CD4-positive, alpha-beta memory T cell (primary cell): ENCODE data around the gene SSBP3. TPM values are rescaled to one million over a fixed set of nuclear protein-coding genes. Genes with fewer than 3 reads are reported as not detected.
A peak's percentile ranks its signal among the peaks of the same experiment; 100 is the strongest.

ENCODE experiments used
- CTCF ChIA-PET: fragments of 350-600 bp; sonication (Branson Sonifier 250); formaldehyde crosslinking; loops from one replicate; lab custom pipeline; 2021; ENCODE audit warnings: inconsistent platforms; ENCODE audit not compliant: partially characterized antibody; lab: Charles Lee
- POLR2A ChIA-PET: fragments of 350-600 bp; sonication (Branson Sonifier 250); formaldehyde crosslinking; loops from one replicate; lab custom pipeline; 2021; ENCODE audit not compliant: partially characterized antibody; lab: Charles Lee
- DNase-seq, 5 donors: peaks; one replicate each; pipeline versions ENCODE4 v3.0.0 to v3.0.0-alpha.2; 2020 to 2022; ENCODE audit warnings: mixed read lengths in 1 of 5
- H3K27ac ChIP-seq: one replicate; pipeline ENCODE4 v1.7.0; 2013; ENCODE audit warnings: low read depth, low read length
- H3K27me3 ChIP-seq: 2 replicates; pipeline ENCODE4 v1.7.0; 2013; ENCODE audit warnings: mild to moderate bottlenecking, low read length, moderate library complexity; ENCODE audit not compliant: insufficient read depth
- H3K36me3 ChIP-seq: 2 replicates; pipeline ENCODE4 v1.7.0; 2013; ENCODE audit warnings: mild to moderate bottlenecking, low read length, moderate library complexity; ENCODE audit not compliant: insufficient read depth
- H3K4me1 ChIP-seq: 2 replicates; pipeline ENCODE4 v1.7.0; 2013; ENCODE audit warnings: mild to moderate bottlenecking, low read length, moderate library complexity; ENCODE audit not compliant: insufficient read depth
- H3K4me3 ChIP-seq, 2 donors: one replicate each; pipeline ENCODE4 v1.7.0; 2013; ENCODE audit warnings: low read length in 2 of 2, mild to moderate bottlenecking in 1 of 2
- H3K9me3 ChIP-seq, 2 donors: one replicate each; pipeline ENCODE4 v1.7.0; 2013; ENCODE audit warnings: low read length in 2 of 2, control low read depth in 1 of 2; ENCODE audit not compliant: control insufficient read depth in 1 of 2
- H3K27ac Mint-ChIP-seq, 7 donors: one replicate each; pipeline ENCODE4 v1.8.0; 2020 to 2021; ENCODE audit warnings: mixed read lengths in 7 of 7, mild to moderate bottlenecking in 6 of 7, inconsistent platforms in 3 of 7, moderate library complexity in 3 of 7
- H3K27me3 Mint-ChIP-seq, 2 donors: one replicate each; pipeline ENCODE4 v1.8.0; 2020 to 2021; ENCODE audit warnings: mixed read lengths in 2 of 2
- H3K36me3 Mint-ChIP-seq, 2 donors: one replicate each; pipeline ENCODE4 v1.8.0; 2020 to 2021; ENCODE audit warnings: mixed read lengths in 2 of 2, inconsistent platforms in 1 of 2, mild to moderate bottlenecking in 1 of 2
- H3K4me1 Mint-ChIP-seq, 4 donors: one replicate each; pipeline ENCODE4 v1.8.0; 2020 to 2021; ENCODE audit warnings: mixed read lengths in 4 of 4, mild to moderate bottlenecking in 1 of 4
- H3K4me3 Mint-ChIP-seq, 8 donors: one replicate each; pipeline ENCODE4 v1.8.0; 2020 to 2021; ENCODE audit warnings: mixed read lengths in 8 of 8, mild to moderate bottlenecking in 7 of 8, moderate library complexity in 6 of 8, inconsistent platforms in 3 of 8
- H3K9me3 Mint-ChIP-seq, 8 donors: one replicate each; pipeline ENCODE4 v1.8.0; 2020 to 2021; ENCODE audit warnings: mixed read lengths in 8 of 8, mild to moderate bottlenecking in 5 of 8, inconsistent platforms in 3 of 8, moderate library complexity in 1 of 8
- intact Hi-C: fragments of 100-400 bp; cut with micrococcal nuclease; formaldehyde crosslinking; loops from one replicate; pipeline ENCODE4 v1.15.1; 2023
- polyA plus RNA-seq, 2 donors: library from polyadenylated mRNA; unstranded; fragments of 300-500 nt; fragmentation: Illumina TruSeq; gene quantifications; one replicate each; pipeline ENCODE4 v1.2.3, GENCODE V29; 2021
- total RNA-seq, 2 experiments: library from RNA; stranded (reverse); gene quantifications; one replicate each; pipeline ENCODE4 v1.2.3, GENCODE V29; 2021

The SSBP3 gene
- total and polyA plus RNA-seq, 4 experiments from 2014 or later, result 10.9 to 87.6 (median 45.1) TPM

- H3K27me3 ChIP-seq, result no peaks in the 10 kb centered on the region
- CTCF ChIA-PET, result interaction anchor here (1.6 to 4.9 kb wide), 2 partner anchors 85 to 96 kb away, joined by 5 to 36 read pairs; no protein-coding TSS in a partner anchor
- H3K4me3 ChIP-seq, result no peak overlapping the region
- peaks cover 37% of the 10 kb centered on the region for H3K36me3 ChIP-seq
- POLR2A ChIA-PET, result interaction anchor here (7.2 kb wide), 1 partner anchor 85 kb away, joined by 254 read pairs; no protein-coding TSS in a partner anchor
- intact Hi-C loops, result no loop called here
- peaks cover 0 to 1% (median 0%) of the 10 kb centered on the region in 8 donors for H3K9me3 Mint-ChIP-seq
- peak overlapping the region; percentile 4 to 88 (median 53) for H3K27ac Mint-ChIP-seq
- H3K9me3 ChIP-seq, result no peaks in the 10 kb centered on the region
- peaks cover 58% of the 10 kb centered on the region for H3K4me1 ChIP-seq
- peaks cover 51 to 82% (median 65%) of the 10 kb centered on the region in 4 donors for H3K4me1 Mint-ChIP-seq
- peak overlapping the region in 7 of 8 donors; percentile 1 to 88 (median 83) for H3K4me3 Mint-ChIP-seq
- H3K27ac ChIP-seq, result no peak overlapping the region
- DNase-seq, result no peak
- peaks cover 54 to 65% of the 10 kb centered on the region in 2 donors for H3K36me3 Mint-ChIP-seq
- H3K27me3 Mint-ChIP-seq, result peaks cover 0 to 1% of the 10 kb centered on the region in 2 donors
Observed at GRCh38 chr1:54402896-54403295, 3.3 kb downstream of the SSBP3 start.

GRCh38 chr1:54401799-54402198, 4.4 kb downstream of the SSBP3 start:
- H3K27me3 Mint-ChIP-seq, result no peaks in the 10 kb centered on the region
- no peaks in the 10 kb centered on the region for H3K27me3 ChIP-seq
- peaks cover 42% of the 10 kb centered on the region for H3K36me3 ChIP-seq
- H3K9me3 ChIP-seq, result no peaks in the 10 kb centered on the region
- peaks cover 55% of the 10 kb centered on the region for H3K4me1 ChIP-seq
- H3K4me1 Mint-ChIP-seq, result peaks cover 50 to 79% (median 62%) of the 10 kb centered on the region in 4 donors
- H3K36me3 Mint-ChIP-seq, result peaks cover 60 to 65% of the 10 kb centered on the region in 2 donors
- intact Hi-C loops, result no loop called here
- DNase-seq, result no peak
- ChIA-PET POLR2A (interaction anchor here (7.2 kb wide), 1 partner anchor 86 kb away, joined by 254 read pairs; no protein-coding TSS in a partner anchor), CTCF (interaction anchor here (1.0 to 4.9 kb wide), 2 partner anchors 86 to 97 kb away, joined by 4 to 36 read pairs; no protein-coding TSS in a partner anchor)
- peaks cover 0 to 1% (median 0%) of the 10 kb centered on the region in 8 donors for H3K9me3 Mint-ChIP-seq
- peak overlapping the region in 4 of 8 donors; percentile 4 to 65 (median 18) for H3K4me3 Mint-ChIP-seq
- no peak overlapping the region for H3K4me3 ChIP-seq
- H3K27ac ChIP-seq, result no peak overlapping the region
- H3K27ac Mint-ChIP-seq, result peak overlapping the region in 3 of 7 donors; percentile 46 to 87 (median 58)

GRCh38 chr1:54400329-54400728, 5.9 kb downstream of the SSBP3 start:
- H3K4me3 Mint-ChIP-seq, result peak overlapping the region in 5 of 8 donors; percentile 13 to 65 (median 52)
- CTCF ChIA-PET, result no interaction called here
- H3K27me3 ChIP-seq, result no peaks in the 10 kb centered on the region
- intact Hi-C loops, result no loop called here
- peaks cover 42% of the 10 kb centered on the region for H3K36me3 ChIP-seq
- no peak overlapping the region for H3K4me3 ChIP-seq
- no peaks in the 10 kb centered on the region for H3K27me3 Mint-ChIP-seq
- no peaks in the 10 kb centered on the region for H3K9me3 ChIP-seq
- no peak for DNase-seq
- H3K4me1 Mint-ChIP-seq, result peaks cover 54 to 88% (median 67%) of the 10 kb centered on the region in 4 donors
- H3K27ac Mint-ChIP-seq, result peak overlapping the region in 4 of 7 donors; percentile 26 to 76 (median 54)
- peaks cover 55% of the 10 kb centered on the region for H3K4me1 ChIP-seq
- peaks cover 0 to 1% (median 0%) of the 10 kb centered on the region in 8 donors for H3K9me3 Mint-ChIP-seq
- POLR2A ChIA-PET, result no interaction called here
- H3K27ac ChIP-seq, result no peak overlapping the region
- H3K36me3 Mint-ChIP-seq, result peaks cover 65 to 75% of the 10 kb centered on the region in 2 donors

- peak overlapping the region in 2 of 8 donors; percentile 7 to 21 for H3K4me3 Mint-ChIP-seq
- H3K36me3 Mint-ChIP-seq, result peaks cover 65 to 78% of the 10 kb centered on the region in 2 donors
- DNase-seq, result no peak
- POLR2A ChIA-PET, result no interaction called here
- H3K4me3 ChIP-seq, result no peak overlapping the region
- H3K27ac Mint-ChIP-seq, result no peak overlapping the region
- no peaks in the 10 kb centered on the region for H3K27me3 Mint-ChIP-seq
- no peaks in the 10 kb centered on the region for H3K9me3 ChIP-seq
- peaks cover 56 to 88% (median 68%) of the 10 kb centered on the region in 4 donors for H3K4me1 Mint-ChIP-seq
- no peaks in the 10 kb centered on the region for H3K9me3 Mint-ChIP-seq
- CTCF ChIA-PET, result no interaction called here
- H3K27ac ChIP-seq, result no peak overlapping the region
- H3K27me3 ChIP-seq, result no peaks in the 10 kb centered on the region
- intact Hi-C loops, result no loop called here
- peaks cover 42% of the 10 kb centered on the region for H3K36me3 ChIP-seq
- peaks cover 51% of the 10 kb centered on the region for H3K4me1 ChIP-seq
Observed at GRCh38 chr1:54399765-54400164, 6.4 kb downstream of the SSBP3 start.

GRCh38 chr1:54398963-54399528, 7.1 kb downstream of the SSBP3 start:
- Histone ChIP-seq H3K27me3 (no peaks in the 10 kb centered on the region), H3K36me3 (peaks cover 42% of the 10 kb centered on the region), H3K4me1 (peaks cover 44% of the 10 kb centered on the region), H3K4me3 (no peak overlapping the region), H3K9me3 (no peaks in the 10 kb centered on the region), H3K27ac (no peak overlapping the region)
- peak overlapping the region in 5 of 7 donors; percentile 11 to 83 (median 48) for H3K27ac Mint-ChIP-seq
- H3K9me3 Mint-ChIP-seq, result no peaks in the 10 kb centered on the region
- ChIA-PET CTCF (no interaction called here), POLR2A (no interaction called here)
- H3K4me3 Mint-ChIP-seq, result peak overlapping the region in 2 of 8 donors; percentile 9 to 17
- no peak for DNase-seq
- peaks cover 65 to 79% of the 10 kb centered on the region in 2 donors for H3K36me3 Mint-ChIP-seq
- no peaks in the 10 kb centered on the region for H3K27me3 Mint-ChIP-seq
- H3K4me1 Mint-ChIP-seq, result peaks cover 50 to 81% (median 63%) of the 10 kb centered on the region in 4 donors
- intact Hi-C loops, result no loop called here

GRCh38 chr1:54397980-54398379, 8.2 kb downstream of the SSBP3 start:
- H3K9me3 ChIP-seq, result no peaks in the 10 kb centered on the region
- POLR2A ChIA-PET, result no interaction called here
- Mint-ChIP-seq H3K4me1 (peaks cover 39 to 73% (median 53%) of the 10 kb centered on the region in 4 donors), H3K36me3 (peaks cover 58 to 76% of the 10 kb centered on the region in 2 donors), H3K4me3 (no peak overlapping the region), H3K27me3 (no peaks in the 10 kb centered on the region), H3K27ac (no peak overlapping the region), H3K9me3 (no peaks in the 10 kb centered on the region)
- H3K4me3 ChIP-seq, result no peak overlapping the region
- intact Hi-C loops, result no loop called here
- CTCF ChIA-PET, result no interaction called here
- H3K27ac ChIP-seq, result no peak overlapping the region
- peaks cover 34% of the 10 kb centered on the region for H3K4me1 ChIP-seq
- H3K36me3 ChIP-seq, result peaks cover 46% of the 10 kb centered on the region
- DNase-seq, result no peak
- no peaks in the 10 kb centered on the region for H3K27me3 ChIP-seq

GRCh38 chr1:54397090-54397591, 9.1 kb downstream of the SSBP3 start:
- H3K4me1 ChIP-seq, result peaks cover 25% of the 10 kb centered on the region
- CTCF ChIA-PET, result interaction anchor here (1.8 kb wide), 1 partner anchor 92 kb away, joined by 13 read pairs; no protein-coding TSS in a partner anchor
- POLR2A ChIA-PET, result interaction anchor here (0.6 to 0.9 kb wide), 2 partner anchors 10 to 94 kb away, joined by 3 to 6 read pairs; no protein-coding TSS in a partner anchor

More at GRCh38 chr1:54397090-54397591, 9.1 kb downstream of the SSBP3 start:
- Mint-ChIP-seq H3K4me3 (no peak overlapping the region), H3K9me3 (no peaks in the 10 kb centered on the region), H3K4me1 (peaks cover 34 to 73% (median 45%) of the 10 kb centered on the region in 4 donors), H3K36me3 (peaks cover 59 to 77% of the 10 kb centered on the region in 2 donors), H3K27me3 (no peaks in the 10 kb centered on the region), H3K27ac (peak overlapping the region in 3 of 7 donors; percentile 4 to 66 (median 13))
- Histone ChIP-seq H3K27ac (no peak overlapping the region), H3K36me3 (peaks cover 54% of the 10 kb centered on the region), H3K27me3 (no peaks in the 10 kb centered on the region), H3K4me3 (no peak overlapping the region), H3K9me3 (no peaks in the 10 kb centered on the region)
- no peak for DNase-seq
- intact Hi-C loops, result no loop called here
